K562 (cell line): Measurements from ENCODE around the gene ZDHHC8. TPM values are rescaled to one million over a fixed set of nuclear protein-coding genes. Genes with fewer than 3 reads are reported as not detected.
A peak's percentile ranks its signal among the peaks of the same experiment; 100 is the strongest.

ENCODE experiments used
- E2F4 ChIP-seq: sonication (generic); formaldehyde crosslinking; IDR thresholded peaks from 2 replicates; pipeline ENCODE4 v1.8.0; 2022; ENCODE audit warnings: mild to moderate bottlenecking, low read depth, missing genetic modification reagents
- GATAD2B ChIP-seq: fragments of 450-650 bp; IDR thresholded peaks from 2 replicates; pipeline ENCODE4 v1.6.1; 2017; ENCODE audit warnings: mild to moderate bottlenecking, borderline replicate concordance
- IRF2 ChIP-seq: sonication (generic); formaldehyde crosslinking; IDR thresholded peaks from 2 replicates; pipeline ENCODE4 v1.8.1; 2022; ENCODE audit warnings: mild to moderate bottlenecking, missing genetic modification reagents
- MGA ChIP-seq: fragments of 450-650 bp; IDR thresholded peaks from 2 replicates; pipeline ENCODE4 v1.6.1; 2016; ENCODE audit warnings: mild to moderate bottlenecking, moderate library complexity
- PRDM10 ChIP-seq: fragments of 450-650 bp; IDR thresholded peaks from 2 replicates; pipeline ENCODE4 v1.6.1; 2018; ENCODE audit not compliant: partially characterized antibody
- THRAP3 ChIP-seq: fragments of 450-650 bp; IDR thresholded peaks from 2 replicates; pipeline ENCODE4 v1.6.1; 2016; ENCODE audit warnings: mild to moderate bottlenecking, inconsistent platforms, borderline replicate concordance
- polyA plus RNA-seq, 8 experiments: library from polyadenylated mRNA; depleted of rRNA in 4 of 8; stranded (reverse) in 5 of 8; unstranded in 3 of 8; fragments of >200 nt; fragmentation: Nextera tagmentation in 2 of 8; fragmentation: Illumina TruSeq in 1 of 8; extraction: Ambion mirVana in 2 of 8; extraction: Trizol in 1 of 8; gene quantifications; 2 replicates each; pipeline versions ENCODE4 v1.2.1 to v1.2.3, GENCODE V29; 2011 to 2014; ENCODE audit warnings: inconsistent platforms in 1 of 8, missing spikeins in 1 of 8
- total RNA-seq, 7 experiments: library from RNA; depleted of rRNA in 6 of 7; stranded (reverse); fragments of >200 nt in 6 of 7; fragmentation: Illumina TruSeq in 2 of 7; extraction: Trizol in 2 of 7; gene quantifications; 2 replicates each; pipeline versions ENCODE4 v1.2.1 to v1.2.3, GENCODE V29; 2011 to 2021; ENCODE audit warnings: low replicate concordance in 1 of 7
- TF ChIP-seq, protein P1 (sequence below): fragments of 250-450 bp; sonication (Bioruptor Pico); IDR thresholded peaks from 2 replicates; pipeline ENCODE4 v1.4.0; 2020; ENCODE audit warnings: mild to moderate bottlenecking, moderate library complexity

Gene ZDHHC8
- total and polyA plus RNA-seq, 9 of the 15 experiments (the other 6 are each of a cell fraction or from before 2014, with no cell fraction given), result 0.04 to 109 (median 16.4) TPM

GRCh38 chr22:20152464-20152890, 20.9 kb downstream of the ZDHHC8 start (continued):
- TF ChIP-seq E2F4 (CRISPR knock-in tag) (0 out of 2 replicates have a peak, but pooled peaks have one; percentile 71), PRDM10 (no peak), MGA (no peak), IRF2 (CRISPR knock-in tag) (peak; percentile 93), GATAD2B (no peak), THRAP3 (no peak)
- TF ChIP-seq, protein P1, sequence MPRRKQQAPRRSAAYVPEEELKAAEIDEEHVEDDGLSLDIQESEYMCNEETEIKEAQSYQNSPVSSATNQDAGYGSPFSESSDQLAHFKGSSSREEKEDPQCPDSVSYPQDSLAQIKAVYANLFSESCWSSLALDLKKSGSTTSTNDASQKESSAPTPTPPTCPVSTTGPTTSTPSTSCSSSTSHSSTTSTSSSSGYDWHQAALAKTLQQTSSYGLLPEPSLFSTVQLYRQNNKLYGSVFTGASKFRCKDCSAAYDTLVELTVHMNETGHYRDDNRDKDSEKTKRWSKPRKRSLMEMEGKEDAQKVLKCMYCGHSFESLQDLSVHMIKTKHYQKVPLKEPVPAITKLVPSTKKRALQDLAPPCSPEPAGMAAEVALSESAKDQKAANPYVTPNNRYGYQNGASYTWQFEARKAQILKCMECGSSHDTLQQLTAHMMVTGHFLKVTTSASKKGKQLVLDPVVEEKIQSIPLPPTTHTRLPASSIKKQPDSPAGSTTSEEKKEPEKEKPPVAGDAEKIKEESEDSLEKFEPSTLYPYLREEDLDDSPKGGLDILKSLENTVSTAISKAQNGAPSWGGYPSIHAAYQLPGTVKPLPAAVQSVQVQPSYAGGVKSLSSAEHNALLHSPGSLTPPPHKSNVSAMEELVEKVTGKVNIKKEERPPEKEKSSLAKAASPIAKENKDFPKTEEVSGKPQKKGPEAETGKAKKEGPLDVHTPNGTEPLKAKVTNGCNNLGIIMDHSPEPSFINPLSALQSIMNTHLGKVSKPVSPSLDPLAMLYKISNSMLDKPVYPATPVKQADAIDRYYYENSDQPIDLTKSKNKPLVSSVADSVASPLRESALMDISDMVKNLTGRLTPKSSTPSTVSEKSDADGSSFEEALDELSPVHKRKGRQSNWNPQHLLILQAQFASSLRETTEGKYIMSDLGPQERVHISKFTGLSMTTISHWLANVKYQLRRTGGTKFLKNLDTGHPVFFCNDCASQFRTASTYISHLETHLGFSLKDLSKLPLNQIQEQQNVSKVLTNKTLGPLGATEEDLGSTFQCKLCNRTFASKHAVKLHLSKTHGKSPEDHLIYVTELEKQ (CRISPR knock-in tag), result no peak
